ENCODE measurements around the gene IL1RAPL1. TPM values are rescaled to one million over a fixed set of nuclear protein-coding genes. Genes with fewer than 3 reads are reported as not detected.

The IL1RAPL1 gene
- total RNA-seq, 3 donors from 2014 or later = 0.34 to 0.79 TPM; not detected in 1

DNA sequence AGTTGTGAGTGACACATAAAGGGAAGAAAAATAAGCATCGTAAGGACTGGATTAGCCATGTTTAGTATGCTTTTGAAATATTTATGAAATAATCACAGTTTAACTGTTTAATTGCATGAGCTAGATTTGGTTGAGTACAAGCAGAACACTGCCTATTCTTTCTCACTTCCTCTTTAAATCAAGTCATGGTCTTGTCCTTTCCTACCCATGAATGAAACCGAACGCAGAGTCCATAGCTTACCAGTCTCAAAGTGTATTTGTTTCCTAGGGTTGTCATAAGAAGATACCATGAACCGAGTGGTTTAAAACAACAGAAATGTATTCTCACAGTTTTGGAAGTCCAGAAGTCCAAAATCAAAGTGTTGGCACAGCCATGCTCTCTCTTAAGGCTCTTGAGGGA, 944.1 kb downstream of the IL1RAPL1 start:
- ATAC-seq (no peak), DNase-seq (no peak)
- H3K36me3 ChIP-seq (ENCODE audit: low read depth) = no peaks in the 10 kb centered on the region
- TF ChIP-seq, protein P1, sequence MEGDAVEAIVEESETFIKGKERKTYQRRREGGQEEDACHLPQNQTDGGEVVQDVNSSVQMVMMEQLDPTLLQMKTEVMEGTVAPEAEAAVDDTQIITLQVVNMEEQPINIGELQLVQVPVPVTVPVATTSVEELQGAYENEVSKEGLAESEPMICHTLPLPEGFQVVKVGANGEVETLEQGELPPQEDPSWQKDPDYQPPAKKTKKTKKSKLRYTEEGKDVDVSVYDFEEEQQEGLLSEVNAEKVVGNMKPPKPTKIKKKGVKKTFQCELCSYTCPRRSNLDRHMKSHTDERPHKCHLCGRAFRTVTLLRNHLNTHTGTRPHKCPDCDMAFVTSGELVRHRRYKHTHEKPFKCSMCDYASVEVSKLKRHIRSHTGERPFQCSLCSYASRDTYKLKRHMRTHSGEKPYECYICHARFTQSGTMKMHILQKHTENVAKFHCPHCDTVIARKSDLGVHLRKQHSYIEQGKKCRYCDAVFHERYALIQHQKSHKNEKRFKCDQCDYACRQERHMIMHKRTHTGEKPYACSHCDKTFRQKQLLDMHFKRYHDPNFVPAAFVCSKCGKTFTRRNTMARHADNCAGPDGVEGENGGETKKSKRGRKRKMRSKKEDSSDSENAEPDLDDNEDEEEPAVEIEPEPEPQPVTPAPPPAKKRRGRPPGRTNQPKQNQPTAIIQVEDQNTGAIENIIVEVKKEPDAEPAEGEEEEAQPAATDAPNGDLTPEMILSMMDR (IDR thresholded peaks at IDR 0.05) = no peak
- no peak overlapping the region for H3K4me3 ChIP-seq
- intact Hi-C loops (cut with DNase I, micrococcal nuclease) = no loop called here
- no peaks in the 10 kb centered on the region for H3K9me3 ChIP-seq
- no peaks in the 10 kb centered on the region for H3K4me1 ChIP-seq (ENCODE audit: low read depth)

DNA sequence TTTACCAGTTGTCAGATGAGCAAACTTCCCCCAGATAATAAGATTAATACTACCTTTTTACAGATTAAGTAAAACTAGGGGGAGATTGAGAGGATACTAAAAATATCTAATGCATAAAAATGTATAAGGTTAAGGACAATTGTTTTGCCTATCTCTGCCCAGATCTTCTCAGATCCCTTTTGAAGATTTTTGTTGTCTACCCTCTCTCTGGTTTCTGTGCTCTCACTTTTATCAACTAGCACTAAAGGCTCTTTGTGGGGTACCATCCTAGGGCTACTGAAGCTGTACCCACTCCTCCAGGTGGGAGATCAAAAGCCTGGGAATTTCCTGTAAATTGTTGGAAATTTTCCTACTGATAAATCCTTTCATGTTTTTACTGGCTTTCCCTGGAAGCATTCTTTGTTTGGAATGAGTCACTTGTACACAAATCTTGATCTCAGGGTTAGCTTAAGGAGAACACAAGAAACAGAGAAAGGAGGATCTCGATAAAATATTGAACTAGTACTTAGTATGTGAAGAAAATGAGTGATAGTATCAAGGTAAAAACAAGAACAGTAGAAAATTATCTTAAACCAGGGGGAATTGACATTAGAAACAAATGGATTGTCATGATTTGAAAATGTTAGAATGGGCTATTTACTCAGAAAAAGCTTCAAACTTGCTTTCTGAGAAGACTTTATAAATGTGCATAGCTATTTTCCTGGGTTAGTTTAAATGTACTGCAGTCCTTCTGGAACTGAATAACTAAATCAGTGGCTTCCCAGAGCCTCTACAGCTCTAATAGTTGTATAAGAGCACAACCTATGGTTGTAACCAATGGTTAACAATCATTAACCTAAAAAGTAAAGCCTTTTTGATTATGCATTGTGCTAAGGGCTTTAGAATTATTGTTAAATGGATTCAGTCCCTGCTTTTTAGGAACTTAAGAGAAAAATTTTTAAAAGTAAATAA, 948.2 kb downstream of the IL1RAPL1 start:
- TF ChIP-seq, protein P1 (IDR thresholded peaks at IDR 0.05) = no peak
- Histone ChIP-seq H3K4me1 (ENCODE audit: low read depth) (no peaks in the 10 kb centered on the region), H3K4me3 (no peak overlapping the region), H3K9me3 (no peaks in the 10 kb centered on the region), H3K36me3 (ENCODE audit: low read depth) (no peaks in the 10 kb centered on the region)
- intact Hi-C loops (cut with DNase I, micrococcal nuclease) = no loop called here
- DNase-seq (no peak), ATAC-seq (no peak)

DNA sequence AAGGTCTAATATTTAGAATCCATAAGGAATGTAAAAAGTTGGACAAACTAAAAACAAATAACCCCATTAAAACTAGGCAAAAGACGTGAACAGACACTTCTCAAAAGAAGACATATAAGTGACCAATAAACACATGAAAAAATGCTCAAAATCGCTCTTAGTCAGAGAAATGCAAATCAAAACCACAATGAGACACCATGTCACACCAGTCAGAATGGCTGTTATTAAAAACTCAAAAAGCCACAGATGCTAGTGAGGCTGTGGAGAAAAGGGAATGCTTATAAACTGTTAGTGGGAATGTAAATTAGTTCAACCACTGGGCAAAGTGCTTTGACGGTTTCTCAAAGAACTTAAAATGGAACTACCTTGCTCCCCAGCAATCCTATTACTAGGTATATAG, 953.8 kb downstream of the IL1RAPL1 start:
- no peaks in the 10 kb centered on the region for H3K36me3 ChIP-seq (ENCODE audit: low read depth)
- intact Hi-C loops (cut with DNase I, micrococcal nuclease) = no loop called here
- no peak overlapping the region for H3K4me3 ChIP-seq
- DNase-seq (no peak), ATAC-seq (no peak)
- no peaks in the 10 kb centered on the region for H3K4me1 ChIP-seq (ENCODE audit: low read depth)
- TF ChIP-seq, protein P1 (IDR thresholded peaks at IDR 0.05) = no peak
- H3K9me3 ChIP-seq = no peaks in the 10 kb centered on the region

DNA sequence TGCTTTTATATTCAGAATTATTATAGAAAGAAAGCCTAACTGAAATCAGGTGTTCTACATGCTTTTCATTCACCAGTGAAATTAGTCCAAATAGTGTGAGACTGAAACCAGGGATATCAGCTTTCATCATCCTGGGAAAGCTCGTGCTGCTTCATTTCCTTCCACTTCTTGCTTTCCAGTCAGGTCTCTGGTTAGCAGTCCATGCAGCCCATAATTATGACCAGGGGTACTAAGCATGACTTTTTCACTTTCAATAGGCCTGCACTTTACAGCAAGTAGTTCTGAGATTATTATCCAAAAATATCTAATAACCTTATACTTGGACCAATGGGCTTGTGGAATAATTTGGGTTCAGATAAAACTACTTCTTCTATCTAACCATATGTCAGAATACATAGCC, 954.9 kb downstream of the IL1RAPL1 start:
- no peak for ATAC-seq
- intact Hi-C loops (cut with DNase I, micrococcal nuclease) = no loop called here

DNA sequence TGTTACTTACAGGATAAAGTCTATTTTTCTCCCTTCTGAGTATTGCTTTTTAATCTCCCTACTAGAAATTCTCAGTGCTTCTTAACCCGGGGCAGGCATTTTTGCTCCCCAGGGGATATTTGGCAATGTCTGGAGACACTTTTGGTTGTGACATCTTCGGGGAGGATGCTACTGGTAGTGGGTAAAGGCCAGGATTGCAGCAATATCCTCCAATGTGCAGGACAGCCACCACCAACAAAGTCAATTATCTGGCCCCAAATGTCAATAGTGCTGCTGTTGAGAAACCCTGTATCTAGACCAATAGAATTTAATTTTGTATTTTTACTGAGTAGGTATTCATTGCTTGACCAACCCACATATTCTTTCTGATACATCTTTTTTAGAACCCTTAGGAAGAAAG, 958.6 kb downstream of the IL1RAPL1 start:
- intact Hi-C loops (cut with DNase I, micrococcal nuclease) = no loop called here
- H3K4me3 ChIP-seq = no peak overlapping the region
- H3K4me1 ChIP-seq (ENCODE audit: low read depth) = no peaks in the 10 kb centered on the region
- DNase-seq = no peak
- H3K36me3 ChIP-seq (ENCODE audit: low read depth) = no peaks in the 10 kb centered on the region
- TF ChIP-seq, protein P1 (IDR thresholded peaks at IDR 0.05) = no peak
- no peak for ATAC-seq
- no peaks in the 10 kb centered on the region for H3K9me3 ChIP-seq

More for the DNA sequence above, 954.9 kb downstream of the IL1RAPL1 start:
- Histone ChIP-seq H3K4me3 (no peak overlapping the region), H3K36me3 (ENCODE audit: low read depth) (no peaks in the 10 kb centered on the region), H3K9me3 (no peaks in the 10 kb centered on the region), H3K4me1 (ENCODE audit: low read depth) (no peaks in the 10 kb centered on the region)
- no peak for DNase-seq
- TF ChIP-seq, protein P1 (IDR thresholded peaks at IDR 0.05) = no peak

Data from mucosa of descending colon (tissue), 3 donors.